GM21576 (cell line): ENCODE results near the gene BCAS1.
"Not testable (repeated sequence)": the region's sequence is repeated elsewhere in the genome, so short reads cannot be mapped to it uniquely, and the experiment has no call there.

Source experiments
- ATAC-seq: cut with Tn5 transposase; IDR thresholded peaks from one replicate; pipeline ENCODE4 v1.9.1; 2021; ENCODE audit warnings: mild to moderate bottlenecking, moderate library complexity; ENCODE audit not compliant: unreplicated experiment

The BCAS1 gene

DNA sequence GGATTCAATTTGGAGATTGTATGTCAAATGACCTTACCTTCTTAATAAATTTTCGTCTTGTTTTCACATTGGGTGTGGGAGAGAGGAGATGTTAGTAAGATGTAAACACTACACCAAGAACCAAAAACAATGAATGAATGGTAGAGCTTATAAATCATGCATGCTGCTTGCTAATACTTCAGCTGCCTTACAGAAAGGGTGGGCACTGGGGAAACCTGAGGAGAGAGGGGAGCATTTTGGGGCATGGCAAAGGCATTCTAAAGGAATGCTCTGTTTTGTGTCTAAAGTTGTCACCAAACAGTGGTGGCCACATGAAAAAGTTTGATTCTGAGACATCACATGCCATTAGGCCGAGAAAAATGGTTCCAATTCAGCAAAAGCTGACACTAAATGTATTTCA is 80.4 kb downstream of the BCAS1 start:
- ATAC-seq, result no peak

DNA sequence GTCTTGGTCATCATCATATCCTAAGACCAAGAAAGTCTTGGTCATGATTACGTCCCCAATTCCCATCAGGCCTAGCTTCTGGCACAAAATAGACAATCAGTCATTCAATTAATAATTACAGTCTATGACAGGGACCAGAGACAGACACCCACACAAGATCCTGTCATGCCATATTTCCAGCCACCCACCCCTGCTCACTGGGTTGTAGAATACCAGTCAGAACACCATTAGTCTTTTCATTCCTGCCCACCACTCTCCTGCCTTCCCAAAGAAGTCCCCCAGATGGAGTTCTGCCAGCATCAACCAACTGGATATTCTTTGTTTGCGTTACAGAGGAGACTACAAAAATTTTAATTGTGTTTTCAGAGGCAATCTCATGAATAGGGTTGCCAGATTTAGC is 81.0 kb downstream of the BCAS1 start:
- ATAC-seq, result no peak

DNA sequence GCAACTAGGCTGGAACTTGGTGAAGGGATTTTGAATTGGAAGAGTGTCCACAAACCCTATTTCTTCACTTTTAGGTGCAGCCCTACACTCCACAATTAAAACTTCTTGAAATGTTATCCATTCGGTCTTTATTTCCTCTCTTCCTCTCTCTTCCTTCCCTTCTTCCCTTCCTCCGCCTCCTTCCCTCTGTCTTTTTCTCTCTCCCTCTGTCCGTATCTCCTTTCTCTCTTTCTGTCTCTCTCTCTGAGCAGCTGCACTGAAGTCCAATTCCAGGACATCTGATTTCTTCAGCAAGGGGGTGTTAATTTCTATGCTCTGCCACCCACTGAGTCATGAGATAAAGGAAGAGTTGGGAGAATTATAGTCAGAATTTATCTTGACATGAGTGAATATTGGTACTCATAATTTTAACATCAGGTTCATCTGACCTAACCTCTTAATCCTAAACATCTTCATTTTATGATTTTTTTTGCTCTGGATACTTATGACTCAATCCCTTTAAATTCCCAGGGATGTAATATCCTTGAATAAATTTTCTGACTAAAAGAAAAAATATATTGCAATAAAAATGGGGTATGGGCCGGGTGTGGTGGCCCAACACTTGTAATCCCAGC is 84.2 kb downstream of the BCAS1 start:
- ATAC-seq, result no peak

DNA sequence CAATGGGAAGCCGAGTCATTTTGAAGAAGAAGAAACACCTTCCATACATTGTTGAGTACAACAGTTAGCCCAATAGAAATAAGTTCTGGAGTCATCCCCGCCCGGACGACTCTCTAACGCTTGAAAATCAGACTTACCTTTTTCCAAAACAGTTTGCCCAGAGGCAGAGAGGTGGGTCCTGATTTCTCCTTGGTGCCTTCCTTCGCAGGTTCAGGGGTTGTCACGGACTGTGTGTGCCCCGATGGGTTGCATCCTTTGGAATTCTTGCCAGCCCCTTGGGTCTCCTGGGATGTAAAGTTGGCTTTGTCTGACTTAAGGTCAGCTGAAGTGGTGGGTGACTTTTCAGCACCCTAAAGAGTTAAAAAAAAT is 85.3 kb downstream of the BCAS1 start:
- ATAC-seq, result no peak

GRCh38 chr20:53984356-53985149 is 85.8 kb downstream of the BCAS1 start:
- ATAC-seq, result no peak

GRCh38 chr20:53983401-53983800 is 87.0 kb downstream of the BCAS1 start:
- no peak for ATAC-seq

DNA sequence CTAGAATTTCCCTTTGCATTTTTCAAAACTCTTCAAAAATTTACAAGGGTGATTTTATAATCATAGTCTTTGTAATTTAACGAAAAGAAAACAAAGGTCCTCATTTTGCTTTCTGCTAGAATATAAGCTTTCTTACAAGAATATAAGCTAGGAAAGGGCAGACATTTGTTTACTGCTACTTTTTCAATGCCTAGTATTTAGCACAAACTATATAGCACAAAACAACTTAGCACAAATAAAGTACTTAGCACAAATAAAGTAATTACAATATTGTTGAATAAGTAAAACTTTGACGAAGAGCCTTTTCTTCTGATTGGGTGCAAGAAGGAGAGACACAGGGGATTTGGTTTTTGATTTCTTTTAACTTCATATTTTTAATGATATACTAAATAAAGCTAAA is 87.8 kb downstream of the BCAS1 start:
- no peak for ATAC-seq

GRCh38 chr20:53981752-53982437 is 88.5 kb downstream of the BCAS1 start:
- ATAC-seq, result no peak

- no peak for ATAC-seq
Observed at GRCh38 chr20:53981130-53981529, 89.3 kb downstream of the BCAS1 start.

GRCh38 chr20:53980031-53980465 is 90.3 kb downstream of the BCAS1 start:
- ATAC-seq, result no peak

DNA sequence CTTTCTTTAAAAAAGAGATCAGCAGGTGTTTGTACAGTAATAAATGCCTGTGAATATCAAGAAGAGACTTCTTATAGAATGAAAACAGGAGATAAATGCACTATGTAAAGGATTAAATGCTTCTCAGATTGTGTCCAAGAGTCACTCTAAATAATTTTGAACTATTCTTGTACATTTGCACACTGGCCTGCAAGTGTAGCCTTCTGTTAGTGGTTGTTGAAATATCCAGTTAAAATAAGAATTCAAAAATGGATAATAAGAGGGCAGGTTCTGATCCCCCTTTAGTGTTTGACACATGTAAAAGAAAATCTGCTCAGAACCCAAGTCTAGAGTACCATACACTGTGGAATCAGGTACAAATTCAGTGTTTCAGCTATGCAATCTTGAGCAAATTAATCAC is 91.9 kb downstream of the BCAS1 start:
- no peak for ATAC-seq

- ATAC-seq, result no peak
Observed at GRCh38 chr20:53977391-53977790, 93.0 kb downstream of the BCAS1 start.

- no peak for ATAC-seq
Observed at GRCh38 chr20:53975761-53976160, 94.6 kb downstream of the BCAS1 start.

DNA sequence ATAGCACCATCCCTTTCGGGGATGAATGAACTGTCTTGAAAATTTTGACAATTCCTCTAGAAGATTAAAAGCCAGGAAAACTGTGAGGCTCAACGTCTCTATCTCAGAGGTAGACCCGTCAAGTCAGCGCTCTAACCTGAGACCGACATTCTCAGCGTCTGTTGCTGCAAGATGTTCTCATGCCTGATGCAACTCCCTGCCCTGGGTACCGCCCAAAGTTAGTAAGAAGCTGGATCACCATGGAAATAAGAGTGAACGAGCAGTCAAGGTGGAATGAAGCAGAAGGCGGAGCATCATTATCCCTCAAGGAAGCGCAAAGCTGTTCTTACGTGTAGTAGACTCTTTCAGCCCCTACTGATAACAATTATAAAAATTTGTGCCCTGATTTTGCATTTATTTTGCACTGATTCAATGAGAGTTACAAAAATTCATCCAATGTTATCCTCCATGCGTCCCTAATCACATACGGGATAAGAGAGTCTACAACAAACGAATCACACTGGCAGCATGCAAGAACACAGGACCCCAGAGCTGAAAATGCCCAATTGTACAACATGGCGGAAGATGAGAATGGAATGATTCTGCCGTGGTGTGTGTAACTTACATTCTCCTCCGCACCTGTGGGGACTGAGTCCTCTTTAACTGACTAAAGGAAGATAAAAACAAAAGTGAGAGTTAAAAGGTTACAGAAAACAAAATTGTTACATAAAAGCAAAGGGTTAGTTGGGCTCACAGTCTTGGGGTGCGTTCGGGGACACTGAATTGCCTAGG is 95.4 kb downstream of the BCAS1 start:
- ATAC-seq, result no peak

DNA sequence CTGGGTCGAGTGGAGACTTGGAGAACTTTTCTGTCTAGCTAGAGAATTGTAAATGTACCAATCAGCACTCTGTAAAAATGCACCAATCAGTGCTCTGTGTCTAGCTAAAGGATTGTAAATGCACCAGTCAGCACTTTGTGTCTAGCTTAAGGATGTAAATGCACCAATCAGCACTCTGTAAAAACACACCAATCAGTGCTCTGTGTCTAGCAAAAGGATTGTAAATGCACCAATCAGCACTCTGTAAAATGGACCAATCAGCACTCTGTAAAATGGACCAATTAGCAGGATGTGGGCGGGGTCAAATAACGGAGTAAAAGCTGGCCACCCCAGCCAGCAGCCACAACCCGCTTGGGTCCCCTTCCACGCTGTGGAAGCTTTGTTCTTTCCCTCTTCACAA is 96.5 kb downstream of the BCAS1 start:
- ATAC-seq, result not testable (repeated sequence)

GRCh38 chr20:53972179-53972578 is 98.2 kb downstream of the BCAS1 start:
- no peak for ATAC-seq

DNA sequence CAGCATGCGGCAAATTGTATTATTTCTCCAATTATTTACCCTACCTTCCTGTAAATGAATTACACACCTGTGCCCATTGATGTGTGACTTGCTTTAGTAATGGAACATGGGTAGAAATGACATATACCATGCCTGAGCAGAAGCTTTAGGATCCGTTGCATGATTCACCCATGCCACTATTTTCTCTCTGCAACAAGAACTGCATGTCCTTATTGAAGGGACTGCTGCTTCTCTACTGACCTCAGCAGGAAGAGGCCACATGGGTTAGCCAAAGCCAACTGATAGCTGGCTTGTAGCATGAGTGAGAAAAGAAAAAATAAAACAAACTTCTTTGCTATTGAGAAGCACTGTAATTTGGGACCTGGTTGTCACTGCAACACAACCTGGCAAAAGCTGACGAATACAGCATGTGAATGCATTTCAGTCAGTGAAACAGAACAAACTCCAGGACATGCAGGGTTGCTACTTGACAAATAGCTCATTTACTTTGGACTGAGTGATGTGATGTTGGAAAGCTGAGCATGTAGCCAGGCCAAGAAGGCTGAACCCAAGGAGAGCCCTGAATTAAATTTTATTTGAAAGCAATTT is 99.2 kb downstream of the BCAS1 start:
- no peak for ATAC-seq

GRCh38 chr20:53970232-53970631 is 100.2 kb downstream of the BCAS1 start:
- no peak for ATAC-seq

- ATAC-seq, result no peak
Observed at GRCh38 chr20:53967527-53967926, 102.9 kb downstream of the BCAS1 start.

- ATAC-seq, result no peak
Observed at GRCh38 chr20:53966774-53967398, 103.5 kb downstream of the BCAS1 start.
